CD14-positive monocyte (primary cell): Measurements from ENCODE around the gene EFCAB7. TPM values are rescaled to one million over a fixed set of nuclear protein-coding genes. Genes with fewer than 3 reads are reported as not detected.

Experiments
- DNase-seq, 3 donors: peaks; one replicate each; pipeline ENCODE4 v3.0.0-alpha.2; 2011 to 2022
- H2AFZ ChIP-seq: 2 replicates; pipeline ENCODE4 v1.6.0; 2012; ENCODE audit warnings: mild to moderate bottlenecking, low read depth, low read length, inconsistent platforms; ENCODE audit not compliant: insufficient read depth, poor library complexity, severe bottlenecking
- H3K27ac ChIP-seq, 2 donors: 1 replicate in 1 of 2; 2 replicates in 1 of 2; pipeline ENCODE4 v1.5.1; 2012 to 2013; ENCODE audit warnings: low read length in 2 of 2, control low read depth in 1 of 2, inconsistent platforms in 1 of 2, low read depth in 1 of 2, mild to moderate bottlenecking in 1 of 2
- H3K27me3 ChIP-seq, 2 donors: one replicate each; pipeline versions ENCODE4 v1.6.0 to v1.6.1; 2011 to 2013; ENCODE audit warnings: low read length in 2 of 2; ENCODE audit not compliant: control insufficient read depth in 2 of 2, insufficient read depth in 2 of 2
- H3K36me3 ChIP-seq, 2 donors: replicated peaks in 1 of 2; 1 replicate in 1 of 2; 2 replicates in 1 of 2; pipeline versions ENCODE4 v1.5.1 to v1.6.1; 2012 to 2013; ENCODE audit warnings: low read length in 2 of 2, control low read depth in 1 of 2, inconsistent platforms in 1 of 2, mild to moderate bottlenecking in 1 of 2; ENCODE audit not compliant: insufficient read depth in 2 of 2, control insufficient read depth in 1 of 2
- H3K4me1 ChIP-seq, 2 donors: 1 replicate in 1 of 2; 2 replicates in 1 of 2; pipeline versions ENCODE4 v1.5.1 to v1.6.1; 2012 to 2013; ENCODE audit warnings: low read length in 2 of 2, control low read depth in 1 of 2, inconsistent platforms in 1 of 2, mild to moderate bottlenecking in 1 of 2, moderate library complexity in 1 of 2; ENCODE audit not compliant: insufficient read depth in 2 of 2, control insufficient read depth in 1 of 2
- H3K4me2 ChIP-seq: replicated peaks from 2 replicates; pipeline ENCODE3; 2012; ENCODE audit warnings: low read length, moderate library complexity, mild to moderate bottlenecking; ENCODE audit not compliant: poor library complexity, severe bottlenecking; ENCODE audit errors: extremely low read depth
- H3K4me3 ChIP-seq, 3 experiments: fragments of 200-600 bp in 1 of 3; sonication (generic) in 1 of 3; replicated peaks in 1 of 3; 1 replicate in 2 of 3; 2 replicates in 1 of 3; pipeline ENCODE4 v1.5.1; 2011 to 2013; ENCODE audit warnings: low read length in 3 of 3, mild to moderate bottlenecking in 3 of 3, control low read depth in 2 of 3, low read depth in 2 of 3, inconsistent platforms in 1 of 3, moderate library complexity in 1 of 3
- H3K79me2 ChIP-seq: 2 replicates; pipeline ENCODE4 v1.6.0; 2012; ENCODE audit warnings: mild to moderate bottlenecking, control low read depth, inconsistent platforms, low read length, moderate library complexity; ENCODE audit not compliant: insufficient read depth
- H3K9ac ChIP-seq: 2 replicates; pipeline ENCODE4 v1.6.0; 2017; ENCODE audit warnings: low read length, mild to moderate bottlenecking; ENCODE audit not compliant: insufficient read depth, poor library complexity, severe bottlenecking
- H3K9me3 ChIP-seq, 2 donors: replicated peaks in 1 of 2; 1 replicate in 1 of 2; 2 replicates in 1 of 2; pipeline versions ENCODE4 v1.5.1 to v1.6.1; 2012 to 2013; ENCODE audit warnings: low read length in 2 of 2, control low read depth in 1 of 2; ENCODE audit not compliant: control insufficient read depth in 1 of 2, insufficient read depth in 1 of 2
- H4K20me1 ChIP-seq: 2 replicates; pipeline ENCODE4 v1.6.0; 2012; ENCODE audit warnings: mild to moderate bottlenecking, low read length, control low read depth, moderate library complexity; ENCODE audit not compliant: insufficient read depth
- H3K27ac Mint-ChIP-seq, 7 donors: one replicate each; pipeline ENCODE4 v1.8.0; 2020; ENCODE audit warnings: mild to moderate bottlenecking in 7 of 7, mixed read lengths in 7 of 7, moderate library complexity in 6 of 7, inconsistent platforms in 2 of 7
- H3K27me3 Mint-ChIP-seq, 3 donors: one replicate each; pipeline ENCODE4 v1.8.0; 2021 to 2022; ENCODE audit warnings: low read depth in 3 of 3, mild to moderate bottlenecking in 3 of 3, mixed read lengths in 3 of 3, moderate library complexity in 3 of 3, inconsistent platforms in 1 of 3
- H3K36me3 Mint-ChIP-seq, 2 donors: one replicate each; pipeline ENCODE4 v1.8.0; 2020; ENCODE audit warnings: mixed read lengths in 2 of 2, inconsistent platforms in 1 of 2, mild to moderate bottlenecking in 1 of 2
- H3K4me1 Mint-ChIP-seq: one replicate; pipeline ENCODE4 v1.8.0; 2020; ENCODE audit warnings: mild to moderate bottlenecking, mixed read lengths
- H3K4me3 Mint-ChIP-seq, 2 donors: one replicate each; pipeline ENCODE4 v1.8.0; 2020; ENCODE audit warnings: mild to moderate bottlenecking in 2 of 2, mixed read lengths in 2 of 2, moderate library complexity in 1 of 2
- H3K9me3 Mint-ChIP-seq, 7 donors: one replicate each; pipeline ENCODE4 v1.8.0; 2020 to 2022; ENCODE audit warnings: mixed read lengths in 7 of 7, mild to moderate bottlenecking in 6 of 7, moderate library complexity in 6 of 7, inconsistent platforms in 2 of 7
- CTCF ChIP-seq: fragments of 200-600 bp; IDR thresholded peaks from one replicate; pipeline ENCODE4 v1.8.0; 2022; ENCODE audit warnings: antibody characterized with exemption, mild to moderate bottlenecking
- WGBS: methylation state at CpG from one replicate; pipeline ENCODE4 v1.1.5; 2013; ENCODE audit warnings: missing lambda C conversion rate; ENCODE audit not compliant: insufficient coverage; 5-methylcytosine and 5-hydroxymethylcytosine counted together
- intact Hi-C, 2 donors: fragments of 100-400 bp; cut with micrococcal nuclease; formaldehyde crosslinking; loops; one replicate each; pipeline versions ENCODE4 v1.15.0 to v1.15.1; 2023
- polyA plus RNA-seq, 3 donors: library from polyadenylated mRNA; depleted of rRNA in 1 of 3; unstranded in 2 of 3; stranded (reverse) in 1 of 3; fragments of 300-500 nt in 2 of 3; fragments of >200 nt in 1 of 3; fragmentation: Illumina TruSeq in 2 of 3; gene quantifications; 1 replicate in 2 of 3; 2 replicates in 1 of 3; pipeline ENCODE4 v1.2.3, GENCODE V29; 2012 to 2021

EFCAB7 gene
- polyA plus RNA-seq, 3 donors: 0.37 to 2.2 (median 0.92) TPM

GRCh38 chr1:63537006-63537405 lies 13.7 kb downstream of the EFCAB7 start:
- no peak for DNase-seq
- Mint-ChIP-seq H3K36me3 (peaks cover 5 to 13% of the 10 kb centered on the region in 2 donors), H3K27me3 (no peaks in the 10 kb centered on the region), H3K9me3 (no peaks in the 10 kb centered on the region), H3K4me3 (no peak overlapping the region), H3K4me1 (no peaks in the 10 kb centered on the region), H3K27ac (no peak overlapping the region)
- TF ChIP-seq CTCF: no peak
- H3K27ac ChIP-seq: no peak overlapping the region
- H3K27me3 ChIP-seq: no peaks in the 10 kb centered on the region
- peaks cover 8 to 10% of the 10 kb centered on the region in 2 donors for H3K36me3 ChIP-seq
- no peak overlapping the region for H2AFZ ChIP-seq
- no peaks in the 10 kb centered on the region for H3K79me2 ChIP-seq
- no peaks in the 10 kb centered on the region for H3K4me1 ChIP-seq
- intact Hi-C loops: loop anchor here in 1 of 2 donors (10.0 kb wide), 1 partner anchor 222 kb away; no protein-coding TSS in a partner anchor
- WGBS: no CpG with 5 or more reads among the region's 2 CpGs
- no peak overlapping the region for H3K4me3 ChIP-seq
- H3K9ac ChIP-seq: no peak overlapping the region
- no peaks in the 10 kb centered on the region for H3K9me3 ChIP-seq
- H3K4me2 ChIP-seq: no peak overlapping the region
- no peaks in the 10 kb centered on the region for H4K20me1 ChIP-seq

- Mint-ChIP-seq H3K9me3 (no peaks in the 10 kb centered on the region), H3K27ac (no peak overlapping the region), H3K4me3 (no peak overlapping the region), H3K36me3 (peaks cover 5 to 9% of the 10 kb centered on the region in 2 donors), H3K27me3 (no peaks in the 10 kb centered on the region), H3K4me1 (no peaks in the 10 kb centered on the region)
- TF ChIP-seq CTCF: peak; percentile 59
- no CpG with 5 or more reads among the region's 1 CpG for WGBS
- H3K4me1 ChIP-seq: no peaks in the 10 kb centered on the region
- H3K4me2 ChIP-seq: no peak overlapping the region
- H4K20me1 ChIP-seq: no peaks in the 10 kb centered on the region
- H3K9me3 ChIP-seq: no peaks in the 10 kb centered on the region
- H3K27ac ChIP-seq: no peak overlapping the region
- no peaks in the 10 kb centered on the region for H3K79me2 ChIP-seq
- no peak overlapping the region for H3K4me3 ChIP-seq
- DNase-seq: peak in 2 of 3 donors; percentile 8 to 23
- intact Hi-C loops: loop anchor here in 1 of 2 donors (10.0 kb wide), 1 partner anchor 223 kb away; no protein-coding TSS in a partner anchor
- no peaks in the 10 kb centered on the region for H3K27me3 ChIP-seq
- H3K9ac ChIP-seq: no peak overlapping the region
- no peak overlapping the region for H2AFZ ChIP-seq
- peaks cover 5 to 6% of the 10 kb centered on the region in 2 donors for H3K36me3 ChIP-seq
Measured at GRCh38 chr1:63537940-63538339, 14.6 kb downstream of the EFCAB7 start.
